KG1 (cell line): ENCODE results near the gene ACSM6.
"Not testable (repeated sequence)": the region's sequence is repeated elsewhere in the genome, so short reads cannot be mapped to it uniquely, and the experiment has no call there.

Experiments used
- DNase-seq: peaks from one replicate; lab custom pipeline; 2025; lab: John Stamatoyannopoulos, UW

The ACSM6 gene, protein sequence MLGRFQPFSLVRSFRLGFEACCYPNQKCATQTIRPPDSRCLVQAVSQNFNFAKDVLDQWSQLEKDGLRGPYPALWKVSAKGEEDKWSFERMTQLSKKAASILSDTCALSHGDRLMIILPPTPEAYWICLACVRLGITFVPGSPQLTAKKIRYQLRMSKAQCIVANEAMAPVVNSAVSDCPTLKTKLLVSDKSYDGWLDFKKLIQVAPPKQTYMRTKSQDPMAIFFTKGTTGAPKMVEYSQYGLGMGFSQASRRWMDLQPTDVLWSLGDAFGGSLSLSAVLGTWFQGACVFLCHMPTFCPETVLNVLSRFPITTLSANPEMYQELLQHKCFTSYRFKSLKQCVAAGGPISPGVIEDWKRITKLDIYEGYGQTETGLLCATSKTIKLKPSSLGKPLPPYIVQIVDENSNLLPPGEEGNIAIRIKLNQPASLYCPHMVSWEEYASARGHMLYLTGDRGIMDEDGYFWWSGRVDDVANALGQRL

DNA sequence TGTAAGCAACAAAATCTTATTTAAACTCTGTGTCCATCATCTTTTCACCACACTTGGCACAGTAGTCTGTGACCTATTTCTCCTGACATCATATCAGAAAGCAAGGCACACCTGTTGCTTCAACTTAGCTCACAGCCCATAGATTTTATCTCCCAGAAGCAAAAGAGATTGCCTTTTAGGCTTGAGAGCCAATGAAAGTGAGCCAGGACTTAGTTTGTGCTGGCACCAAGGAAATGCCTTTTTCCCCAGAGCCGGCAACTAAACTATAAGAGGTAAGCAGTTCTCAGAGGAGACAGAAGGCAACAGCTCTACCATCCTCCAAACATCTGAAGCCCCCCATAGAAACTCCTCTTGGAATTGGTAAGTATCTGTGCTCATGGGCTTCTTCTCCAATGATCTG, at the start of gene ACSM6:
Gene ACSM6 (plus strand): TSS at position 295 of the 400 bp plus-strand sequence. CDS start 248 bp downstream, outside the sequence.
- no peak for DNase-seq

DNA sequence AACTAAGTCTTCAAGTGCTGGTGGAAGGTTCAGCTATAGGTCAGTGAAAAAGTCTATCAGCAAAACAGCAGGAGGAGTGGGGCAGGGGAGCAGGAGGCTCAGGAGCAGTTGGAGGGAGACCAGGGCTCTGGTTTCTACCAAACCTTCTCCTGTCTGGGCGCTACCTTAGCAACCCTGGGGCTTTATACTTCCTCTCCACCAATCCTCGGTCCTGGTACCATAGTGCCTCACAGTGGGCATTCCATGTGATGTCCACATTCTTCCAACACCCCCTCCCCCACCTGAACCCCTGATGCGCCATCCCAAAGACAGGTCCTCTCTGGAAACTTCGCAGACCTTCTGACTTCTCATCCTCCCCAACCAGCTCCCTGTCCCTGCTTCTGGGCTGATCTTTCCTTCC, 25.3 kb upstream of the ACSM6 start:
- DNase-seq, result no peak

DNA sequence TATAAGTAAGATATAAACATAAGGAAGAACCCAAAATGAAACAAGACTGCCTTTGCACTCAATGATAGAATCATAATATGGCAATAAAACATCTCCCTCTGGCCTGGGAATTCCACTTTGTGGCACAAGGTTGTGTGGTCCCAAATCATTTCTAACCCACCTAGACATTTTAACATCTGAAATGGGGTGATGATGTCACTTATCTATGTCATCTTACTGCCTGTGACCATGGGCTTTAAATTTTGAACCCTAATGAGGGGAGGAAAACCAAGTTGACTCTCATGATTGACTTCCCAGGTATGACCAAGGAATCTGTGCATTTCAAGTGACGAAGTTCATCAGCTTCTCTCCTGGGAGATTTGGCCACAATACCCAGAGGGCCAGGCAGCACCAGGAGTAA, 24.5 kb upstream of the ACSM6 start:
- no peak for DNase-seq

DNA sequence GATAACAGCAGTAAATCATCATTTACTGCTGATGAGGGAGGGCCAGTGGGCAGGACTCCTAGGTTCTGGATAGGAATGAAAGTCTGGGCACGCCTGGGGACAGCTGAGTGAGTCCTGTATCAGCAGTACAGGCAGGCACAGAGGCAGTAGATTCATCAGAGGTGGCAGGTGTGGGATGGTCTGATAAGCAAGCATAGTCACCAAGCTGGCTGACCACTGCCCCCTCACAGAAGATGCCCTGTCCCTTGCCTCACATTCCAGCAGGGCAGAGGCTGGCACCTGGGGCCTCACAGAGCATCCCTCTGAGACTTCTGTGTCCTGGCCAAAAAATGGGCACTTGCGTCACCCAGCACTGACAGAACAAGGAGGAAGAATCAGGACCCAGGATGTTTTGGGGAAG, 23.2 kb upstream of the ACSM6 start:
- no peak for DNase-seq

DNA sequence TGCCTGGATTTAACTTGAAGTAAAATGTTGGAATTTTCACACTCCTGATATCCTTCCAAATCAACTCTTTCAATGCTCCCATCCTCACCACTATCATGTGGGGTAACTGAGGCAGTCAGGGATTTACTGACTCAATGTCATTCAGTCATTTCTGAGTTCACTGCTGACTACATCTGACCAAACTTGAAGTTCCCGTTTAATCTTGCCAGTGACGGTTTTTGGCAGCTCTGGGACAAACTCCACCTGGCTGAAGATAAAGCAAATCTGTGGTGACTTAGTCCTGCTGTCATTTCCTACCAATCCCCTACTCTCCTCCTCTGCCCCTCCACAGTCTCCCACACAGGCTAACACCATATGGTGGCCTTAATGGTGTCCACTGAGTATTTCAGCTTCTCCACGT, 22.7 kb upstream of the ACSM6 start:
- DNase-seq, result no peak

DNA sequence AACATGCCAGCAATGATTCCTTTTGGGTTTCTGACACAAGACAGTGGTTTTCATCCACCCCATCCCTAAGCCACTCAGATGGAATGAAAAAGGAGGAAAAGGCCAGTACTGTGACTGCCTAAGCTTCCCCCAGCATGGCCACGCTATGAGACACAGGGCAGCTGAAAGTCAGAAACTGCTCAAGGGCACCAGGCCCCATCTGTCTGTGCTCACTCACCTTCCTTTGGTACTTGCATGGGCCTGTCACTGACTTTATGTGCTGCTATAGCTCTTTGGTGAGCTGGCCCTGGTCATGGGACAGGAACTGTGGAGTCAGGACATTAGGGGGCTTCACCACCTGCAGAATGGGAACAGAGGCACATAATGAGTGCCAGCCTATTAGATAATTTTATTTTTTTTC, 21.2 kb upstream of the ACSM6 start:
- DNase-seq, result no peak

DNA sequence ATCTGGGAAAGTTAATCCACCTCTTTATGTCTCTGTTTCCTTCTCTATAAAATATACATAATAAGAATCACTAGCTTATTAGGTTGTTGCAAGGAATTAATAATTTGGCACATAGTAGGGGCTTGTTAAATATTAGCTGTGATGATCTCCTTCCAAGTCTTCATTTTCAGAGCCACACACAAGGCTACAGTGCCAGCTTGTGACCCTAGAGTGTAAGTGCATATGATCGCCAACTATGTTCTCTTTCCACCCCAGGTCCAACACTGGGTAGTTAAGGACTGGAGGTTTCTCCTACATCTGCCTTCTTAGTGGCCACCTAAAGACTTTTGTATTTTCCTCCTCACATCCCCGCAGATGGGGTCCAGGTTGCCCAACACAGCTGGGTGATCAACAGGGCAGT, 17.9 kb upstream of the ACSM6 start:
- DNase-seq, result no peak

DNA sequence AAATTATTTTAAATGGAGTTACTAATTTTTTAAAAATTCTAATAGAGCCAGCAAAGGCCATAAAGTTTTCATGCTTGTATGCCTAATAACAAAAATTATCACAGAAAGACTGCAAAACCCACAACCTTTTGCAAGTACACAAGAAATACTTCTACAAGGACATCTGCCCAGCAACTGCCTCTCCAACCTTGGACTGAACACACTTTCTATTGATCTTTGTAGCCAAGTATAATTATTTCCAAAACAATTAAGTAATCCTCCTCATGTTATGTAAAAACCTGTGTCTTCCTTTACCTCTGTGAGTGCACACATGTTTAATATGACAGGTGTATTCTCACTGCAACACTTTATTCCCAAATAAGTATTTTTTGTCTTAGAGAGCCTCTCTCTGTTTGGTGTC, 16.6 kb upstream of the ACSM6 start:
- DNase-seq, result no peak

DNA sequence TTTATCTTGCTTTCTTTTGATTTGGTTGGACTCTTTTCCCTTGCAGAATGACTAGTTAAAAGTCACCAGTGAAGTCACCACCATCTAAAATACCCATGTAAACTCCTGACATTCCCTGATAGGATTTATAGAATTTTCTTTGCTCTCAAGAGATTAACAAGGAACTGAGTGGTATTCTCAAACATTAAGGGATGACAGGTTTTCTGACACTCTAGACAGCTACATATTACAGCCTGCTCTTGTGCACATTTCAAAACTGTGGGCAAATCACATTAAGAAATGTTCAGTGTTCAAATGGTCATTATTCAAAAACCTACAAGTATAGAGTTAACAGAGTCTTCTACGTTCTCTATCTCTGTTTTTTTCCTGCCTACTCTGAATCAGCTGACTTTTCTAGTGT, 15.8 kb upstream of the ACSM6 start:
- no peak for DNase-seq

DNA sequence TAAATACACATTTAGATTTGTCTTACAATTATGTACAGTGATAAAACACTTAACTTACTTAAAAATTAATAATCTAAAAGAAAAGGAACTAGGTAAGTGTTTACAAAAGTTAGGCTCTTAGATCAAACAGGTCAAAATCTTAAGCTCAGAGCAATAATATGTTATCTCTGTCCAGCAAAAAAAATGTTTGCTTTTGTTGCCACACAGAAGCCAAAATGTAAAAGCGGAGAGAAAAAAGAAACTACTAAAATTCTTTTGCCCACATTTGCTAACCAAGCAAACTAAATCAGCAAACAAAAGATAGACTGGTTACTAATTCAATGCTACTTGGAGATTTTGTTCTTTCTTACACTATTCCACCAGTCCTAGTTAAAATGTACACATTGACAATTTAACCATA, 15.2 kb upstream of the ACSM6 start:
- no peak for DNase-seq

DNA sequence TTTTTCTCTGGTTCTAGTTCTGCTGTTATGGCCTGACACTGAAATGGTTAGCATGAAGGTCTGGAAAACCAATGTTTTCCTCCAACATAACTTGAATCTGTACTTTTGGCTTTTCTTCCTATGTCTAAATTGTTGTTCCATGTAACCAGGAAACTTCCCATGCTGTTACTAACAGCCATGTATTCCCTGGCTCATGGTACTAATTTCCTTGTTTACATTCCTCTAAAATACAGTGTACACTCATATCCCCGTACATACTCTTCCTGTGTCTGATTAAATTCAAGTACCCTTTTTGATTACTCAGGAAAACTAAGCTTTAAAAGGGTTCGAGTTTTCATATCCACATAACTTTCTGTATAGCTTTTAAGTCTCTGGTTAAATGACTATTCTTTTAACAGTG, 12.3 kb upstream of the ACSM6 start:
- no peak for DNase-seq

DNA sequence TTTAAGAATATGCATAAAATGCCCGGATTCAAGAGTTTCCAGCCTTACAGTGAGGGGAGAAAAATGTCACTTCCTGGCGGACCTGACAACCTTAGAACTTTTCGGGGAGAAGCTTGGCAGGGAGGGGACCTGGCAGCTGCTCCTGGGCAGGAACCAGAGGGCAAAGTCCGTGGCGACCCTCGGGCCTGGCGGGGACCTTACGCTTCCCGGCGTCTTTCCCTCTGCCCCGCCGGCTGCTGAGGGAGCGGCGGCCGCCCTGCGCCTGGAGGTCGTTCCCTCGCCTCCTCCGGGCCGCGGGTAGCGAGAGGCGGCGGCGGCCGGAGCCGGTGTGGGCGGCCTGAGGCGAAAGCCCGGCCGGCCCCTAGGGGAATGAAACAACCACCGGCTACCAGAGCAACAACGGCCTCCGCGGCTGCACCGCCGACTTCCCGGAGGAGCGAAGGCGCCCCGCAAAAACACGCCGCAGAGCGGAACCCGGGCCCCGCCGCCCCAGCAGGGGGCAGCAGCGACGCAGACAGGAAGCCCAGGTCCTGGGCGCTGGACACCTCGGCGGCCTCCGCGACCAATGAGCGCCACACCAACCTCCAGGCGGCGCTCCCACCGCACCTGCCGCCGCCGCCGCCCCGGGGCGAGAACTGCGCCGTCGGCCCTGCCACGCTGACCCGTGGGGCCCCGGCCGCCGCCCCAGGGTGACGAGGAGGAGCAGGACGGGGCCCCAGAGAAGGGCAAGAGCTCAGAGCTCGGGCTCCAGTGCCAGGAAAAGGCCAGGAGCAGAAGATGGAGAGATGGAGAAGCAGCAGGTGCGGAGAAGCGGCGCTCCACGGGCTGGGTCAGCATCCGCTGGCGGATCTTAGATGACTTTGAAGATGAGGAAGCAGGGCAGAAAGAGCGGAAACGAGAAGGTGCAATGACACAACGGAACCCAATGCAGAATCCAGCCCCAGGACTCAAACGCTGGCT, 10.5 kb upstream of the ACSM6 start:
- DNase-seq, result peak; percentile 6

DNA sequence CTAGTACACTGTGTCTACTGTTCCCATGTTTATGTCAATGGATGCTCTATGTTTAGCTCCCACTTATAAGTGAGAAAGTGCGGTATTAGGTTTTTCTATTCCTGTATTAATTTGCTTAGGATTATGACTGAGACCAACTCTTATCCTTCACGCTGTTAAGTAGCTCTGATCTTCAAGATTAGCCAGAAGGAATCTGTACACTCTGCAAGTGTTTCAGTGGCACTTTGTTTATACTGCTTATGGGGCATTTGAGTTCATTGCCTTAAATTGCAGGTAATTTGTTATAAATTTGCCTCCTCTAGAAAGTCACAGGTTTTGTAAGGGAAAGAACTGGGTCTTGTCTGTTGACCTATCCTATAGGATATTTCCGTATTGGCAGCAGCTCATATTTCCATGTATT, 6.4 kb upstream of the ACSM6 start:
- DNase-seq, result no peak

DNA sequence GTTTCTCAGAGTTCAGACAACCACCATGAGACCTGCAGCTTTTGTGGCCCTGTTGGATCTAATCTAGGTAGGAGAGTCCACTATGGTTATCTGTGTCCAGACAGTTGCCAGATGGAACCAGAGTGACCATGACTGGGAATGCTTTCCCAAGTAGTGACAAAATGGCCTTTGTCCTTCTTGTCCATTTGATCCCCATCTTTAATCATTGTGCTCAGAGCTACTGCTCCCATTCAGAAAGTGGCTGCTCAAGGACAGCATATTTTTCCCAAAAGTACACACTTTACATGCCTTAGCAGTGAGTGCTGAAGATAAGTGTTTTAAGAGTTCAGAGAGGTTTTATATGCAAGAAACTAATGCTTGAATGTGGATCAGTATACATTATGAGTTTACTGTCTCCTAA, 5.4 kb upstream of the ACSM6 start:
- DNase-seq, result no peak

DNA sequence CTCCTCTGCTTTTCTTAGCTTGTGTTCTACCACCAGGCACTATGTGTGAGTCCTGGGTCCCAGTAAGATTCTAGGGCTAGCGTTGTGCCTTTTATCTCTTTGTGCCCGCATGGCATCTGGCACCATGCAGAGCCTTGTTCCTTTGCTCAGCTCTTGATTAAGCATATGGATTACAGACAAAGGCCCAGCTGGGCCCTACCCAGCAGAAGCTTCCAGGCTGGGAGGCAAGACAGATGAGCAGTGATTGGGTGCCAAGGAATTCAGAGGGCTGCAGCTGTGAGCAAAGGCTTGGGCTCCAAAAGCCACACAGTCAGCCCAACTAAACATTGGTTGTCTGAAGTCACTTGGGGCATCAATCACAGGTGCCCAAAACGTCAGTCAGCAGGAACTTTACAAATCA, 2.0 kb downstream of the ACSM6 start:
- no peak for DNase-seq

DNA sequence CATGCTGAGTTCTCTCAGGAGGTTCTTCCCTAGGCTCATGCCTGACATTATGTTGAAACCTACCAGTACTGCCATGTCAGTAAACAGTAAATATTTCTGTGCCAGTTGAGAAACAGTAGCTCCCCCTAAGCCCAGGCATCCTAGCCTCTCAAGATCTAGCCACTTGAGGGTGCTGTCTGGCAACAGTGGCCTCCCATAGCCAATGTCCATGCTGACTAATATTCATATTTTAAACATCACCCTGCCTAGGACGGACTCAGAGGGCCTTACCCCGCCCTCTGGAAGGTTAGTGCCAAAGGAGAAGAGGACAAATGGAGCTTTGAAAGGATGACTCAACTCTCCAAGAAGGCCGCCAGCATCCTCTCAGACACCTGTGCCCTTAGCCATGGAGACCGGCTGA, 7.7 kb downstream of the ACSM6 start:
- DNase-seq, result no peak

DNA sequence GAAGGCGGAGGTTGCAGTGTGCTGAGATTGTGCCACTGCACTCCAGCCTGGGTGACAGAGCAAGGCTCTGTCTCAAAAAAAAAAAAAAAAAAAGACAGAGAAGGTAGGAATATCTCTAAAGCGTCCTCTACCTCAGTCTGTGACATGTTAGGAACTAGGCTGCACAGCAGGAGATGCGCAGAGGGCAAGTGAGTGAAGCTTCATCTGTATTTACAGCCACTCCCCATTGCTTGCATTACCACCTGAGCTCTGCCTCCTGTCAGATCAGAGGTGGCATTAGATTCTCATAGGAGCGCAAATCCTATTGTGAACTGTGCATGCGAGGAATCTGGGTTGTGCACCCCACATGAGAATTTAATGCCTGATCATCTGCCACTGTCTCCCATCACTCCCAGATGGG, 8.8 kb downstream of the ACSM6 start:
- not testable (repeated sequence) for DNase-seq

DNA sequence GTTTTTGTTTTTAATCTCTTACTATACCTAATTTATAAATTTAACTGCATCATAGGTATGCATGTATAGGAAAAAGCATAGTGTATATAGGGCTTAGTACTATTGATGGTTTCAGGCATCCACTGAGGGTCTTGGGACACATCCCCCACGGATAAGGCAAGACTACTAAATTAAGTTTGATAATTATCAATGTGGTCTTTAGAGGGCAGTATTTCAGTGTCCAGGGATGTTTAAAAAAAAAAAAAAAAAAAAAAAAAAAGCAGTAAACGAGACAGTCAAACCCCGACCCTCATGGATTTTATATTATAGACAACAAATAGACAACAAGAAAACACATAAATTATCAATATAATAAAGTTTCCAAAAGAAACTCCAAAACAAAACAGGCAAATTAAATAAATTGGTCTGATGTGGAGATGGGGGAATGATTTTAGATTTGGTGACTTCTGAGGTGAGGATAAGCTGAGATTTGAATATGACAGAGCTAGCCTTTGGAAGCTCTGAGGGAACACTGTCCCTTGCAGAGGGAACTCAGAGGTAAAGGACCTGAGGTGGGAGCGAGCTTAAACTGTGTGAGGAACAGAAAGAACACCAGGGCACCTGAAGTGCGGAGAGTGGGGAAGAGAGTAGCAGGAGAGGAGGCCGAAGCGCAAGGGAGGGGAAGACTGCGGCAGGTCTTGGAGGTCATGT, 14.8 kb downstream of the ACSM6 start:
- DNase-seq, result no peak

DNA sequence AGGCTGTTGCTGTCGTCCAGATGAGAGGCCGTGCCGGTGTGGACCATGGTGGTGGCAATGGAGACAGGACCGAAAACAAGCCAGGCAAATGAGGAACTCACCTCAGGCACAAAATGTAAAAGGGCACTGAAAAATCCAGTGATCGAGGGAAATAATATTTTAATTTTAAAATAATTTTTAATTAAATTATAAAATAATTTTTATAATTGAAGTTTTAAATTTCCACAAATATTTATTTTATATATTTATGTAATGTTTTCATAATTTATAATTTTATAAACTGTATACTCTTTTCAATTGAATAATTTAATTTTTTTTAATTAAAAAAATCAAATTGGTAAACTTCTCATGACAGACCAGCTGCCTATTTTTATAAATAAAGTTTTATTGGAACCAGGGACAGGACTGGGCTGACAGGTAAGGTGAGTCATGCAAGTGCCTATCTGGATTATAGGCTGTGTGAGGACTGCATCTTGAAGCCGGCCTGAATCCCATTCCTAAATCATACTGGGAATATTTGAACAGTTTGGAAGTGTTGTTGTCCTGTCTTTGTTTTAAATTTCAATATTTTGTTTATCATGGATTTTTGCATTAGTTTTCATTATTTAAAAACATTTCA, 15.6 kb downstream of the ACSM6 start:
- DNase-seq, result no peak

DNA sequence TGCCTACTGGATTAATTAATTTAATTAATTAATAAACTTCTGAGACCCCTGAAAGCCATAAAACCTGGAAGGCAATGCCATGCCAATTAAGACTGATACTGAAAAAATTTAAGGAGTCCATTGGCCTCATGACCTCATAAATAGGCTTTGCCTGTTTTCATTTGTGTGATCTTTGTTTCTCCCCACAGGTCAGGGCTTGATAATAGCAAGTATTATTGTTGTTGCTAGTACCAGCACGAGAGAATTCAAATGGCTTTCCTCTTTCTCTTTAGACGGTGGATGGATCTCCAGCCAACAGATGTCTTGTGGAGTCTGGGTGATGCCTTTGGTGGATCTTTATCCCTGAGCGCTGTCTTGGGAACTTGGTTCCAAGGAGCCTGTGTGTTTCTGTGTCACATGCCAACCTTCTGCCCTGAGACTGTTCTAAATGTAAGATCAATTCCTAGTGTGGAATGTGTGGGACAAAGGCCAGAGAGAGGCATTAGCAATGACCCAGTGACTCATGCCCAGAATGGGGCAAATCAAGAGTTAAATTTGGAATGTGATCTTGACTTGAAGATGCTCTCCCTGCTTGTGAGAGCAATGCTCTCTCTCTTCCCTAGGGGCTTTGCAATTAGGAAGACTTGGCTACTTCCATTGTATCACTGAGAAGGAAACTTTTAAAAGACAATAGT, 17.7 kb downstream of the ACSM6 start:
- no peak for DNase-seq

DNA sequence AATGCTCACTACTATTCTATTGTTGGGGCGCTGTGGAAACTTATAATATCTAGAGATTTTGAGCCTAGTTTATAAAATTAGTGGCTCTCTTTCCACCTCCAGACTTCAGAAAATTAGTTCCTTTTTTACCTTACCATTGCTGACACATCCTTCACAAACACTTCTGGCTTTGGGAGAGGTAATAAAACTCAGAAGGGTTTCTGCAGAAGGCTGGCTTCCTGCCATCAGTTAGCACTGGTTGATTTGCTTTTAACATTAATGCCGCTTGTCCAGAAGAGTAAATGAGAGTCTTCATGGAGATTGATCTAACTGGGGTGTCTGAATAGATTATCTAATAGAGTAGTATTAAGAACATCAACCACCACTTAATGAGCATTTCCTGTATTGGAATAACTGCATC, 20.3 kb downstream of the ACSM6 start:
- DNase-seq, result no peak
